ENCODE data around the gene NCDN. TPM values are rescaled to one million over a fixed set of nuclear protein-coding genes. Genes with fewer than 3 reads are reported as not detected.
"Not testable (repeated sequence)": the region's sequence is repeated elsewhere in the genome, so short reads cannot be mapped to it uniquely, and the experiment has no call there.

The NCDN gene
- total RNA-seq, 1 experiment from 2014 or later: 21.7 TPM

DNA sequence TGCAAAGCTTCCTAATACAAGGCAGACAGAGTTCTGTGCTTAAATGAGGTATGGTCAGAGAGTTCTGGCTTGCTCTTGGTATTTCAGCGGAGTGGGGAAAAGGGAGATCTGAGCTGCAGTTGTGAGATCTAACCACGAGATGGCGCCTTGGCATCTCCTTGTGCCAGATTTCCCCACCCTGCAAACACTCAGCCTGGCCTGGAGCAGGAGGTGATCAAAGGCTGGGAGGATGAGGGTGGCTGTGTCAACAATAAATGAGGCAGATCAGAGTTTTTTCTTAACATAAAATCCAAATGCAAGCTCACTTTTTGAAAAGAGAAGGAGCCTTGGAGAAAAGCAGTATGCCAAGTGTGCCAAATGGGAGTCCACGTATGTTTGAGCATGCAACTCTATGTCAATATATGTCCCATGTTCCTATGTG is 11.4 kb downstream of the NCDN start:
- DNase-seq (ENCODE audit: low read depth): peak; percentile 73

DNA sequence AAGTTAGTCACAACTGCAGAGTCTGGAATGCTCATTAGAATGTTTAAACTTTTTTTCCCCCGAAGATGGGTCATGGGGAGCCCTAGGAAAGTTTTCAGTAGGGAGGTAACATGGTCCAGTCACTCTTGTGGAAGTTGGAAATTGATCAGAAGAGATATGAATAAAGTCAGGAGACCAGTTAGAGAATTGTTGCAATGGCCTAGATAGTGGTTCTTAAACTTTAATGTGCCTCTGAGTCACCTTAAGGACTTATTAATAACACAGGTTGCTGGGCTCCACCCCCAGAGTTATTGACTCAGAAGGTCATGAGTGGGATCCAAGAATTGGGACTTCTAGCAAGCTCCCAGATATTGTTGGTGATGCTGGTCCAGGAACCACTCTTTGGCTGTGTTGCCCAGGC is 12.3 kb downstream of the NCDN start:
- DNase-seq (ENCODE audit: low read depth): no peak

- DNase-seq (ENCODE audit: low read depth): peak; percentile 47
These were observed 13.1 kb downstream of the NCDN start for GRCh38 chr1:35570589-35571137.

DNA sequence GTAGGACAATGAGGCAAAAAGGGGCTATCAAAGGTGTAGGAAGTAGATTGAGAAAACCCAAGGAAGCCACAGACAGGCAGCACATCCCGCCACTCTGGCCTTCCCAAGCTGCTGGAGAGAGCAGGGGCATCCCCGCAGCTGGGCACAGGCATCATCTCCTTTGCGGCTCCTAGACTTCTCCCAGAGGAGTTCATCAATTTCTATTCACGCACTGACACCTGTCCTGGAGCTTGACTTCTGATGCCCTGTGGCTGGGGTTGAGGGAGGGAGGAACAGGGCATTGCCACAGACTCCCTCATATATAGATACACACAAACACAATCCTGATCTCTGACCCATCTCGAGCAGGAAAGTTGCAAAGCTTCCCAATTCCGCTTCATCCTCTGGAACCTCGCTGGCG is 13.7 kb downstream of the NCDN start:
- no peak for DNase-seq (ENCODE audit: low read depth)

- DNase-seq (ENCODE audit: low read depth): no peak
These were observed 14.7 kb downstream of the NCDN start for GRCh38 chr1:35572296-35572695.

DNA sequence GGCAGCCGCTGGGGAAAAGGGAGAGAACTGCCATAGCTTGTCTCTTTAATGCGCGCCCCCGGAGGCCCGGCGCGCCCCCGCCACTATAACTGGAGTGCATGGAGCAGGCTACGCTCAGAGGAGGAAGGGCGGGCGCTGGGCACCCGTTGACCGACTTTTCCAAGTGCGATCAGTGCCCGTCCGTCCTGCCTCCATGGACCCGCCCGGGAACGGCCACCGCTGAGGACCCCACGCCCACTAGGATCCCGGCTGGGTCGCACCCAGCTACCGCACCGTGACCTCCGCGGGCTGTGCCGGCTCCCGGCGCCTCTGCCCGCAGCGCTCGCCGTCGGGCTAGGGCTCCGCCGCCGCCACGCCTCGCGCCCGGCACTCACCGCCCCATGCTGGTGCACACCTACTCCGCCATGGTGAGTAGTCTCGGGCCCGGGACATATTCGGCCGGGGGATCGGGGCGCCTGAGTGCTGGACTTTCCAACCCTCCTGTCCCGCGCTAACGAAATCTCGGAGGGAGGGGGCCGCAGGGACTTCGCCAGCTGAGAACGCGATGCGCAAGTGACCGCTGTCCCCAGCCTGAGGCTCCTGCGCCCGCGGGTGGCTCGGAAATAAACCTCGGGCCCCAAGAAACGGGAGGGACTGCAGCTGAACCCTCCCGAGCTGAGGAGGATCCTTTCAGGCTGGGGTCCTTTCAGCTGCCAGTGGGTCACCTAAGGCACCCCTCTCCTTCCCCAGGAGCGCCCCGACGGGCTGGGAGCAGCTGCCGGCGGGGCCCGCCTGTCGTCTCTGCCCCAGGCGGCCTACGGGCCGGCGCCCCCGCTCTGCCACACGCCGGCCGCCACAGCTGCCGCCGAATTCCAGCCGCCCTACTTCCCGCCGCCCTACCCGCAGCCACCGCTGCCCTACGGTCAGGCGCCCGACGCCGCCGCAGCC is 15.9 kb downstream of the NCDN start, which contains the start of gene TFAP2E:
TSS of gene TFAP2E (plus strand) at position 117 of the 927 bp plus-strand sequence. CDS start at position 381, 264 bp downstream.
- DNase-seq (ENCODE audit: low read depth): peak; percentile 54

DNA sequence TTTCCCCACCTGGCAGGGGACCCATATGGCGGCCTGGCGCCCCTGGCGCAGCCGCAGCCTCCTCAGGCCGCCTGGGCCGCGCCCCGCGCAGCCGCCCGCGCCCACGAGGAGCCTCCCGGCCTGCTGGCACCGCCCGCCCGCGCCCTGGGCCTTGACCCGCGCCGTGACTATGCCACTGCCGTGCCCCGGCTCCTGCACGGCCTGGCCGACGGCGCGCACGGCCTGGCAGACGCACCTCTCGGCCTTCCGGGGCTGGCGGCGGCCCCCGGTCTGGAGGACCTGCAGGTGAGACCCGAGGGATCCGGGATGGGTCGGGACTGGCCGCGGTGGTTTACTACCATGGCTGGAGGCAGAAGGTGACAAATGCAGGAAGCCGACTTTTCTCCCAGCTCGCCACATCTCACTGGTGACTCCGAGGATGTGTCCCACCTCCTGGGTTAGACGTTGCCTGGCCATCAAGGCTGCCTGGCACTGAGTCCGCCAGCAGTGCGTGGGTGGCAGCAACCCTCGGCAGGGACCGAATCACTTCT is 16.6 kb downstream of the NCDN start:
- DNase-seq (ENCODE audit: low read depth): no peak

DNA sequence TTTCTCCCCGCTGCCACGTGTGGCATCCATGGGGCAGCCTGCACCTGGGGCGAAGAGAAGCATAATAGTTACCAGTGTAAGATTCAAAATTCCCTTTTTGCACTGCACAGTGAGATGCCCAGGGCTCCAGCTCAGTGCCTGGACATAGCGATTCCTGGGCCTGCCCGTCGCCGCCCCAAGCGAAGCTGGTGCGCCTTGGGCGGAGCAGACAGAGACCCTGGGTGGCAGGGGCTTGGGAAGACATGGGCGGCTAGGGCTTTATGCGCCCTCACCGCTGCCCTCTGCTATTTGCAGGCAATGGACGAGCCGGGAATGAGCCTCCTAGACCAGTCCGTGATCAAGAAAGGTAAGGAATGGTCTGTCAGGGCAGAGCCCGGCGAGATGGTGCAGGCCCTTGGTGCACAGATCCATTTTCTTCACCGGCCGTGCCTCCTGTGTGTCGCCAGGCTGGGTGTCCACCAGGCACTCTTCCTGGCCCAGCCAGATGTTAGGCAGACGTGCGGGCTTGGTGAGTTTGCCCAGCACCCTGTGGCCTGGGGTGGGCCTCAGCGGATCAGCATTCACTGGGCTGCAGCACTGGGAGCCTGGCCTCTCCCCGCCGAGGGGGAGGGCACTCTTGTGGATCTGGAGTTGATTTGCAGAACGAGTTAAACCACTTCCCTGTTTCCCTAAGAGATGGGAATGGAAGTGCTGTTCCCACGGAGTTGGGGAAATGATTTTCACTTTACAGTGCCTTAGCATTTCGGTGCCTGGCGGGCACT is 17.2 kb downstream of the NCDN start:
- no peak for DNase-seq (ENCODE audit: low read depth)

DNA sequence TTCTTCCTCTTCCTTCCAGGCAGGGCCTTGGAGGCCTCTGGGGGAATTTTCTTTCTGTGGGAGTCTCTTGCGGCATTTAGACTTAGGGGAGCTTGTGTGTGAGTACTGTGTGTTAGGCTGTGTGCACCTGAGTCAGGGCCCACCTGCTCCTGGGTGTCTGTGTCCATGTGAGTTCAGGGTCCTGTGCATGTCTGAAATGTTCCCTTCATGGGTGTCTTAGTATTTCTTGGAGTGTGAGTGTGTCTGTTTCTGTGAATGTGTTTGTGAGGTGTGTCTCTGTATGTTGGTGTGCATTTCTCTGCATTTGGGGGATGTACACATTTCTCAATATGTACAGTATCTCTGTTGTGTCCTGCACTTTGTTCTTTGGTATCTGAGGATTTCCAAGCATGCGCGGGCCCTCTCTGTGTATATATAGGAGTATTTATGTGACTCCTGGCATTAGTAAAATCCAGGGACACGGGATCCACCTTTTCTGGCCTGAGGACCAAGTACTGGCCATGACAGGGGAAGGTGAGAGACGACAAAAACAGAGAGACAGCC is 17.9 kb downstream of the NCDN start:
- no peak for DNase-seq (ENCODE audit: low read depth)

- no peak for DNase-seq (ENCODE audit: low read depth)
These were observed 18.6 kb downstream of the NCDN start for GRCh38 chr1:35576061-35576765.

DNA sequence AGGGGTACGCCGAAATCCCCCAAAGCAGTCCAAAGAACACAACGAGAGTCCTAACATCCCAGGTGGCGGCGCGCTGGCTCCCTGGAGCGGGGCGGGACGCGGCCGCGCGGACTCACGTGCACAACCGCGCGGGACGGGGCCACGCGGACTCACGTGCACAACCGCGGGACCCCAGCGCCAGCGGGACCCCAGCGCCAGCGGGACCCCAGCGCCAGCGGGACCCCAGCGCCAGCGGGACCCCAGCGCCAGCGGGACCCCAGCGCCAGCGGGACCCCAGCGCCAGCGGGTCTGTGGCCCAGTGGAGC is 19.1 kb downstream of the NCDN start:
- DNase-seq (ENCODE audit: low read depth): not testable (repeated sequence)

- no peak for DNase-seq (ENCODE audit: low read depth)
These were observed 19.7 kb downstream of the NCDN start for GRCh38 chr1:35577071-35577998.

DNA sequence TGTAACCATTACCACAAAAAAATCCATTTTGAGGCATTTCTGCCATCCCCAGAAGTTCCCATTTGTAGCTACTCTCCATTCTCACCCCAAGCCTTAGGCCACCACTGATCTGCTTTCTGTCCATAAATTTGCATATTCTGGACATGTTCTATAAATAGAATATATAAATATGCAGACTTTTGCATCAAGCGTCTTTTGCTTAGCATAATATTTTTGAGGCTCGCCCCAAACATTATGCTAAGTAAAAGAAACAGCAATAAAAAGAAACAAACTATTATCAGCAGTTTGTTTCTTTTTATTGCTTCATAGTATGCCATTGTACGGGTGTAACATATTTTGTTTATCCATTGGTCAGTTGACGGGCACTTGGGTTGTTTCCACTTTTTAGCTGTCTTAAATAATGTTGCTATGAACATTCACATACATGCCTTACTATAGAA is 23.4 kb downstream of the NCDN start:
- no peak for DNase-seq (ENCODE audit: low read depth)

- DNase-seq (ENCODE audit: low read depth): not testable (repeated sequence)
These were observed 24.0 kb downstream of the NCDN start for GRCh38 chr1:35581621-35582020.

- DNase-seq (ENCODE audit: low read depth): no peak
These were observed 27.7 kb downstream of the NCDN start for GRCh38 chr1:35585281-35585680.

- DNase-seq (ENCODE audit: low read depth): not testable (repeated sequence)
These were observed 28.2 kb downstream of the NCDN start for GRCh38 chr1:35585805-35586204.

DNA sequence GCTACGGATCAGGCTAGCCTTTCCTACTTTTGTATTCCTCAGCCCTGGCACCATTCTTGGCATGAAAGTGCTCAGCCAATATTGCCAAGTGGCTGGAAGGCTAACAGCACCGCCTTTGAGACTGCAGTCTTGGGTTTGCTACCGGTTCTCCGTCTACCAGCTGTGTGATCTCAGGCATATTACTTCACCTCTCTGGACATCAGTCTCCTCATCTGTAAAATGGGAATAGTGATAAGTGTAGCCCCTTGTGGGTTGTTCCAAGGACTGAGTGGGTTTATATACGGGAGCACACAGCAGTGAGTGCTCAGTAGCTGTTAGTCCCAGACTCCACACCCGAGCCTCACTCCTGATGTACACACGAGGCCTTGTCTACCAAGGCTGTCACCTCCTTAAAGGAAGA is 29.2 kb downstream of the NCDN start:
- no peak for DNase-seq (ENCODE audit: low read depth)

- no peak for DNase-seq (ENCODE audit: low read depth)
These were observed 30.1 kb downstream of the NCDN start for GRCh38 chr1:35587736-35588135.

GRCh38 chr1:35588197-35588910 is 30.8 kb downstream of the NCDN start:
- DNase-seq (ENCODE audit: low read depth): no peak
